Fibroblast of the aortic adventitia (primary cell): Measurements from ENCODE around the gene SLC25A10. TPM values are rescaled to one million over a fixed set of nuclear protein-coding genes. Genes with fewer than 3 reads are reported as not detected.
A peak's percentile ranks its signal among the peaks of the same experiment; 100 is the strongest.

Experiments
- DNase-seq: peaks from one replicate; pipeline ENCODE4 v3.0.0-alpha.2; 2010; ENCODE audit warnings: low read depth
- H3K4me3 ChIP-seq: 2 replicates; pipeline ENCODE4 v1.5.1; 2011; ENCODE audit warnings: low read depth, mild to moderate bottlenecking, control low read depth, low read length, moderate library complexity
- total RNA-seq: library from RNA; depleted of rRNA; stranded (reverse); fragments of >200 nt; gene quantifications from 2 replicates; pipeline ENCODE4 v1.2.3, GENCODE V29; 2012; ENCODE audit warnings: low replicate concordance
- TF ChIP-seq, protein P1 (sequence below): IDR thresholded peaks from 2 replicates; pipeline ENCODE4 v1.5.1; 2011; ENCODE audit warnings: mild to moderate bottlenecking, low read length, control low read depth, inconsistent platforms; ENCODE audit not compliant: insufficient read depth

SLC25A10 gene
- total RNA-seq, 1 donor = 19.3 TPM

- H3K4me3 ChIP-seq = no peak overlapping the region
- DNase-seq = no peak
- TF ChIP-seq, protein P1, sequence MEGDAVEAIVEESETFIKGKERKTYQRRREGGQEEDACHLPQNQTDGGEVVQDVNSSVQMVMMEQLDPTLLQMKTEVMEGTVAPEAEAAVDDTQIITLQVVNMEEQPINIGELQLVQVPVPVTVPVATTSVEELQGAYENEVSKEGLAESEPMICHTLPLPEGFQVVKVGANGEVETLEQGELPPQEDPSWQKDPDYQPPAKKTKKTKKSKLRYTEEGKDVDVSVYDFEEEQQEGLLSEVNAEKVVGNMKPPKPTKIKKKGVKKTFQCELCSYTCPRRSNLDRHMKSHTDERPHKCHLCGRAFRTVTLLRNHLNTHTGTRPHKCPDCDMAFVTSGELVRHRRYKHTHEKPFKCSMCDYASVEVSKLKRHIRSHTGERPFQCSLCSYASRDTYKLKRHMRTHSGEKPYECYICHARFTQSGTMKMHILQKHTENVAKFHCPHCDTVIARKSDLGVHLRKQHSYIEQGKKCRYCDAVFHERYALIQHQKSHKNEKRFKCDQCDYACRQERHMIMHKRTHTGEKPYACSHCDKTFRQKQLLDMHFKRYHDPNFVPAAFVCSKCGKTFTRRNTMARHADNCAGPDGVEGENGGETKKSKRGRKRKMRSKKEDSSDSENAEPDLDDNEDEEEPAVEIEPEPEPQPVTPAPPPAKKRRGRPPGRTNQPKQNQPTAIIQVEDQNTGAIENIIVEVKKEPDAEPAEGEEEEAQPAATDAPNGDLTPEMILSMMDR = no peak
Measured at GRCh38 chr17:81706232-81706611, 5.9 kb upstream of the SLC25A10 start.

DNA sequence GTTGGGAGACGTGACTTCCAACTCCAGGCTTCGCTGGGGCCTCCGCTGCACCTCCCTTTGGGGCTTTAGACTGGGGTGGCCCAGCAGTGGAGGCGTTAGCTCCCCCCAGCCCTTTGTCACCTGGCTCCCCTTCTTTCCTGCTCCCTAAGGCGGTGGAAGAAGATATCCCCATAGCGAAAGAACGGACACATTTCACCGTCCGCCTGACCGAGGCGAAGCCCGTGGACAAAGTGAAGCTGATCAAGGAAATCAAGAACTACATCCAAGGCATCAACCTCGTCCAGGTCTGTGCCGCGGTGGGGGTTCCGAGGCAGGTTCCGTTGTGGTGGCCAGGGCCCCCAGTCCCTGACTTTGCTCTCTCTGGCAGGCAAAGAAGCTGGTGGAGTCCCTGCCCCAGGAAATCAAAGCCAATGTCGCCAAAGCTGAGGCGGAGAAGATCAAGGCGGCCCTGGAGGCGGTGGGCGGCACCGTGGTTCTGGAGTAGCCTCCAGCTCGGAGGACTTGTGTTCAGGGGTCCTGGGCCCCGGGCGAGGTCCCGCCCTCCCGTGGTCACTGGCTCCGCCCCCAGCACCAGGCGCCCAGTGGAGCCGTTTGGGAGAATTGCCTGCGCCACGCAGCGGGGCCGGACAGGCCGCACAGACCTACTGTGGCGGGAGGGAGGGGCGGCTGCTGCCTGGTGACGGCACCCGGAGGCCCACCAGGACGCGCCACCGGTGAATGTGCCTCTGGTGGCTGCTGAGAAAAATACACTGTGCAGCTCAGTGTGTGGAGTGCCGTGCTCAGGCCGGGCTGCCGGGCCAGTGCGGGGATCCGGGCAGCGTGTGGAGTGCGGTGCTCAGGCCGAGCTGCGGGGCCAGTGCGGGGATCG, 5.1 kb upstream of the SLC25A10 start:
- no peak overlapping the region for H3K4me3 ChIP-seq
- no peak for DNase-seq
- TF ChIP-seq, protein P1 = no peak

DNA sequence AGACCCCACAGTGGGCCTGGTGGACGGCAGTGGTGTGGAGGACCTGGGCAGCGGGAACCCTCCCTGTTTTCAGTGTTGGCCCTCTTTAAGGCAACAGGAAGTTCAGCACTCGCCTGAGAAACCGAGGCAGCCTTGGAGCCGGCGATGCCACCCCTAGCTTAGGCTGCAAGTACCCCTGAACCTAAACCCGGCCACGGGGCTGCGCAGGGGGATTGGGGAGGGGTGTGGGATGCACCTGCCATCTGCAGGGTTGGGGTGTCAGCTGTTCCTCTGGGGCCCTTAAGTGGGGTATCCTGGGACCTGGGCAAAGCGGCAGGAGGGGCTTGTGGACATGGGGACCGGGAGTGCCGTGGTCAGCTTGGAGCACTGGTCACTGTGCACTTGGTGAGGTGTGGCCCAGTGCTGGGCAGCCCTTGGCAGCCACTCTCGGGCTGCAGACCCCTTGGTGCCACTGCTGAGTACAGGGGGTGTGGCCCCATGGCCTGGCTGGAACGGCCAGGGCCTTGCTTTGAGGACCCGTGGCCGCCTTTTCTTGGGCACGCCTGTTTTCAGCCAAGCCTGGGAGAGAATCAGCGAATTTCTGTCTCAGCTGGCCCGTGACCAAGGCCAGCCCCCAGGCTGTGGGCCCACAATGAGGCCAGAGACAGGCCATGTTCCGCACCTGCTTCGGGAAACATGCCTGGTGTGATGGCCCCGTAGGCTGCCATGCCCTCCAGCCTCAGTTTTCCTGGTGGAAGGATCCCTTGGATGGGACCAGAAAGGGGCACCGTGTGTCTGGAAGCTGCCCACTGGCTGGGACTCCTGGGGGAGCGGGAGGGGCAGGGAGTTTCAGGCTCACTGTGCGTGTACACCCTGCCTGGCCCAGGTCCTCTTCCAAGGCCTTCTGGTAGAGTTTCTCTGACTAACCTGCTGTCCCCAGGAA, 4.1 kb upstream of the SLC25A10 start:
- no peak for DNase-seq
- no peak overlapping the region for H3K4me3 ChIP-seq
- TF ChIP-seq, protein P1 = no peak

DNA sequence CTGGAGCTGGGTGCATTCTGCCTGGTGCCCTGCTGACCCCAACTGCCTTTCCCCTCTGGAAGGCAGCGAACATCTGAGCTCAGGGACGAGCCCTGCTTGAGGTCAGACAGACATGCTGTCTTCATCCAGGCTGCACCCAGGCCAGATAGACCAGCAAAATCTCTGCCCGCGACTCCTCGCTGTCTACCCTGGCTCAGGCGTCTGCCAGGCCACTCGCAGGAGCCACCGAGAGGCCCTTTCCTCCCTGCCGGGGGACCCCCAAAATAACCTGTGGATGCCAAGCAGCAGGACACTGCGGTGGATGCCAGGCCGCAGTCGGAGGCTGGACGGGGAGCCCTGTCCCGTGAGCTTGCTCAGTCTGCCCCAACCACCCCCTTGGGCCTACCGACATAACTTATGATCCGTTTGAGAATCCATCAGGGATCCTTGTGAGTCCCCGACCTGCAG, 3.3 kb upstream of the SLC25A10 start:
- H3K4me3 ChIP-seq = no peak overlapping the region
- TF ChIP-seq, protein P1 = no peak
- no peak for DNase-seq

DNA sequence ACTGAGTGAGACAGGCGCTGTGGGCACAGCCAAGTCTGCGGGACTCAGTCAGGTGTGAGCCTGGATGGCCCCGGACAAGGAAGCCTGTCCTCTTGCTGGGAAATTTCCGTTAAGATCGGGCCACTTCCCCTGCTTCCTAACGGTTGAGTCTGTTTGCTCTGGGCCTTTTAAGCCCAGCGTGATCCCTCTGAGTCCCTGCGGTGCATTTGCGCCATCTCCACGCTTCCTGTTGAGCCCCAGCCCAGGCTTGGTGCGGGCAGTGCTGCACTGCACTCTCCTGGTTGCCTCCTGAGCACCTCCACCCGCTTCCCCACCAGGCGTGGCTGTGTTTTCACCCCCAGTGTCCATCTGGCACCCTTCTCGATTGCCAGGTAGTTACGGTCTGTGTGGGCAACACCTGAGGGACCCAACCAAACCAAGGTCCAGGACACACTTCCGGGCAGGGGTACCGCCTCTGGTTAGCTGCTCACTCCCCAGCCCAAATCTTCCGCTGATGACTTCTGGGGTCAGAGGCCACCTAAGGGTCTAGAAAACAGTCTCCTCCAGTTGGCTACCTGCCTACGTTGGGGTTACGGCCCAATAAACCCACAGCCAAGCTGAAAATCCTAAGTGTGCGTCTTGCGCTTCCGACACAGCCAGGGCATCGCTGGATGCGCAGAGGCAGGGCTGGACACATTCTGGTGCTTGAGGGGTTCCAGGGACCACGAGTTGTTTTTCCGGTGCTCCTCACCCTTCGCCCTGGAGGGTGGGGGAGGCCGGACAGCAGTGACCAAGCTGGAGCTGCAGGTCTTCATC, 1.4 kb upstream of the SLC25A10 start:
- H3K4me3 ChIP-seq = no peak overlapping the region
- DNase-seq = no peak
- TF ChIP-seq, protein P1 = no peak

DNA sequence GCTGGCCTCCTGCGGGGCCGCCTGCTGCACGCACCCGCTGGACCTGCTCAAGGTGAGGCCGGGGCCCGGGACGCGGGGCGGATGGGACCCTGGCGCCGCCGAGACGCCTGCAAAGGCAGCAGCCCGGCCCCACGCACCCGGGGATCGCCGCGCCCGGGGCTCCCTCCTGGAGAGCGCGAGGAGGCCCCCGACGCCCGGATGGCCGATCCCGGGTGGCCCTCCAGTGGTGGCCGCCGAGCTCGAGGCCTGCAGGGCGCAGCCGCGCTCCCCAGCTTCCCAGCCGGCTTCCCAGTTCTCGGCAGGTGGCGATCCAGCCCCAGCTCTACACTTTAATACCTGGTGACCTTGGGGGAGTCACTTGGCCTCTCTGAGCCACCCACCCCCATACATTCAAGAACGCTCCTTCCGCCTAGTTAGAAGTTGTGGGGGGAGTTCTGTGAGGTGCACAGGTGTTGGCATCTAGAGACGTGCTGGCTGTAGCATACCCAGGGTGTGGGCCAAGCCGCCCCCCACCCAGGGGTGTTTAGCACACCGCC, 452 bp downstream of the SLC25A10 start:
- H3K4me3 ChIP-seq = peak overlapping the region; percentile 72
- TF ChIP-seq, protein P1 = no peak
- no peak for DNase-seq
